Activated CD4-positive, alpha-beta T cell treated with anti-CD3 and anti-CD28 coated beads, Interleukin-2, amount 50 U/mL, for 48 hours (primary cell): ENCODE measurements around the gene EYS.
"Not testable (repeated sequence)": the region's sequence is repeated elsewhere in the genome, so short reads cannot be mapped to it uniquely, and the experiment has no call there.

Experiments used
- DNase-seq, 2 experiments: peaks; one replicate each; pipeline ENCODE4 v3.0.0-alpha.2; 2020

EYS gene

DNA sequence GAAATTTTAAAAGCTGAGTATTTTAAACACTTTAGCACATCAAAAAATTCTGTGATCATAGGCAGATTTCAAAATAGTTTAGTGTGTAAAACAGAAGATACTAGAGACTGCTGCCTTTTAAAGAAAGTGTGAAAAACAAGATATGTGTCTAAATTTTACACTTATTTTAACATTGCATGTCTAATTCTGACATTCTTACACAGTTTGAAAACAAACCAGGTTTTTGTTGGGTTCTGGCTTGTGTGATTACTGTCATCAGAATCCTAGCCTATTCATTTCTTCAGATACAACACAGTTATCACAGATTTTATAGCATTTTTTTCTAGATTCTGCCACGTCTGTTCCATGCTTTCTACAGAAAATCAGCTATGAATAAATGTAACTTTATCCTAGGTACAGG is 257.1 kb downstream of the EYS start:
- DNase-seq: no peak

DNA sequence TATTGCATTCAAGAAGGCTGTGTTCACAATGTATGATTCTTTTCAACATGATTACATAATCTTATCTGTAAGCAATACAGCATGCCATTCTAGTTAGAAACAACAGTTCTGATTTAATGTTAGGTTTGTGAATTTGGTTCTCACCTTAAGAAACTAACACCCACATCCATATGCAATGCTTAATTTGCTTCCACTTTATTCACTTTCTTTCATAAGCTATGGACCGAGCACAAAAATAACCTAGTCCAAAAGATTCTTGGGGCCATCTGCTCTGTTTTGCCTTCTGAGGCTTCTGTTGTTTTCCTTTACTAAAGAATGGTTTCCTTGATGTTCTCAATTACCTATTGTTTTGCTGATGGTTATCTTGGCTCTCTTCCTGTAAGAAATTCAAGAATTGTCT is 258.2 kb downstream of the EYS start:
- no peak for DNase-seq

DNA sequence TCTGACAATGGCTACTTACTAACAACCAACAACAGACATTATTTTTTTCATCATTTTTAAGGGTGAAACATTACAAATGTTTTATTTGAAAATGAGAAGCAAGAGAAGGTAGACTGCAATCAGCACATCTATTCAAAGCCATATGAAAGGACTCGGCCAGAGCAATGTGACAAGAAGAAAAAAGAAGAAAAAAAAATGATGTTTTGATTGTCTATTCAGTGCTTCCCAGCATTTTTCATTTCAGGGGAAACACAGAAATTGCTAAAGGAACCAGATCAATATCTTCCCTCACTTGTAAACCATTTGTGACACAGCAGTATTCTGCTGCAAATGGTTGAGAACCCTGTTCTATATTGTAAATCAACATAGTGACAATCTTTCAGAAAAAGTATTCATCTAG is 270.7 kb downstream of the EYS start:
- no peak for DNase-seq

DNA sequence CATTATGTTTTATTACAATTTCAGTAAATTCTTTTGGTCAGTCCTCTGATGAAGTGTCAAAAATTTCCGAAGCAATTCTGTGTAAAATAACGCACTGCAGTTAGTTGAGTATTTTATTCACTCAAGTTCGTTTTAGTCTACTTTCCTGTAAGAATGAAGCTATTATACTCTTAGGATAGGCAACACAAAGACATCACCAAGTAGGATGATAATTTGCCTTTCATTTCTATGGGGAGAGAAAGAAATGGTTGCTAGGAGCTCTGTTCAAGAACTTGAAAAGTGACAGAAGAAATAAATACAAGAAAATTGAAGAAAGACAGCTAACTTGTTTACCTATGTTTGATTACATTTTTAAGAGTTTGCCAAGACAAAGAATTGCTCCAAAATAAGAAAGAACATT is 290.4 kb downstream of the EYS start:
- no peak for DNase-seq

DNA sequence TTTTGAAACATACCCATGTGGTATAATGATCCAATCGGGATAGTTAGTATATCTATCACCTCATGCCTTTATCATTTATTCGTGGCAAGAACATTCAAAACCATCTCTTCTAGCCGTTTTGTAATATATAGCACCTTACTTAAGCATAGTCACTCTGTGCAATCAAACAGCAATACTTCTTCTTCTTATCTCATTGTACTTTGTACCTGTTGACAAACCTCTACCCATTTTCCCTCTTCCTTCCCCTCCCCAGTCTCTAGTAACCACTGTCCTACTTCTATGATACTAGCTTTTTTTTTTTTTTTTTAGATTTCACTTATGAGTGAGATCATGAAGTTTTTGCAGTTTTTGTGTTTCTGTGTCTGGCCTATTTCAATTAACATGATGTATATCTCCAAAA is 296.7 kb downstream of the EYS start:
- no peak for DNase-seq

DNA sequence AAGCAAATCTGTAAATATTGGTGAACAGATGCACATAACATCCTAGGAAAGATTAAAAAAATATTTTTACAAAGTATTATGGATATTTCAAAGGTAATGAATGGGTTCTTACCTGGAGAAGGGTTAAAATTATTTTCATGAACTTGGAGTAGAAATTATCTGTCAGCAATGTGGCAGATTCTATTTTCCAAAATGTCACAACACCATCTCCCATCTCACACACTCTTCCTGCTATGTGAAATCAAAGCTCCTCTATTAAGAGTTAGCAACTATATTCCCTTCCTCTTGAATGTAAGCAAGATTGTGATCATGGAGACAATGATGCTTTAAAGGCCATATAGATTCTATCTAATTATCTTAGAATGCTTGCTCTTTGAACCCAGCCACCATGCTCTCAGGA is 304.5 kb downstream of the EYS start:
- DNase-seq: no peak

DNA sequence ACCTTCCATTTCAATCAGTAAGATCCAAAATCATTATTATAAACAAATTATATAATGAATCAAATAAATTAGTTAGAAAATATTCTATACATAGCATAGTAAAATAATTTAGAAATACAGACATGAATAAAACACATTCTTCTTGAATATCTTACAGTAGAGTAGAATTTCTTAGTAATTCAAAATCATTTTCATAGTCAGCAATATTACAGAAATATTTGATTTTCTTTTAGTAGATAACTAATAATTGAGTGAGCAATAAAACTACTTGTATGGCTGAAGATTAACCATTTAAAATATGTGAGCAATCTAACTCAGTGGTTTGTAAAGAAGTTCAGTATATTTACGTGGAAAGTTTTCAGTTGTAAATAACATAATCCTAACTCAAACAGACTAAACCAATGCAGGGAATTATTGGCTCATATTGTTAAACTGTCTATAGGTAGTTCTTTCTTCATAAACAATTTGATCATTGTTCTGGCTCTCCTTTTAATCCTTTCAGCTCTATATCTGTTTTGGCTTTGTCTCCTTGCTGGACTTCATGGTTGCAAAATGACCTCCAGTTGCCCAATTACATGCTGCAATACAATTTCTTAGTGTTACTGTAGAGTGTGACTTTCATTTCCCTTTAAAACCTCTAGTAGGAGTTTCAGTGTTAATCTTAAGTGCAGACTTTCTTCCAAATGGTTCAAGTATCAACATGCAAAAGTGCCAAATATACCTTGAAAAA is 307.5 kb downstream of the EYS start:
- no peak for DNase-seq

DNA sequence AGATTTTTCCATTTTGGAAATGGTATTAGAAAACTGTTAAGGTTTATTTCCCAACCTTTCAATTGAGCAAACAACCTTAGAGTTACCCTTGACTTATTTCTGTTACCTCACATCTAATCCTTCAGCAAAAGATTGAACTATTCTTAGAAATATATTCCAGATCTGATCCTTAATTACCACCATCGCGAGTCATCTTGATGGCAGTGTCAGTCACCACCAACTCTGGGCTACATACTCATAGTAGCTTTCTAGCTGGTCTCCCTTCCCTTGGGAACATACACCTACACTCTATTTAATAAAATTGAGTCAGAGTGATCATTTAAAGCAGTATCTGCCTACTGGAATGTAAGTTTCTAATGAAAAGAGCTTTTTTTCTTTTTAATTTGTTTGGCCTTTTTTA is 308.2 kb downstream of the EYS start:
- DNase-seq: no peak

DNA sequence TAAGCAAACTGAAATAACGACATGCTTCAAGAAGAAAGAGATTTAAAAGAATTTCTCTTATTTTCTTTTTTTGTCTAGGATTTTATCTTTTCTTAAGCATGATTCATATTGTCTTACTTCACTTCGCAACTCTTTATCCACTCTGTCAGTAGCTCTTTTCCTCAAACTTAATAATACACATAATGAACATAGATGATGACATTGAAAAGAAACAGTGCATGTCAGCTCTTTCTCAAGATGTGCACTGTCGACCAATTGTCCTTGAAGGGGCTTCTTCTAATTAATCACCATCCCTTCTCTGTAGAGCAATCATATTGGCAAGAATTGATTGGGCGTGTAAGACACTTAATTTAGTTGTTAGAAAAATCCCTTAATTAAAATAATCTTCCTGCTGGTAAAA is 356.5 kb downstream of the EYS start:
- no peak for DNase-seq

DNA sequence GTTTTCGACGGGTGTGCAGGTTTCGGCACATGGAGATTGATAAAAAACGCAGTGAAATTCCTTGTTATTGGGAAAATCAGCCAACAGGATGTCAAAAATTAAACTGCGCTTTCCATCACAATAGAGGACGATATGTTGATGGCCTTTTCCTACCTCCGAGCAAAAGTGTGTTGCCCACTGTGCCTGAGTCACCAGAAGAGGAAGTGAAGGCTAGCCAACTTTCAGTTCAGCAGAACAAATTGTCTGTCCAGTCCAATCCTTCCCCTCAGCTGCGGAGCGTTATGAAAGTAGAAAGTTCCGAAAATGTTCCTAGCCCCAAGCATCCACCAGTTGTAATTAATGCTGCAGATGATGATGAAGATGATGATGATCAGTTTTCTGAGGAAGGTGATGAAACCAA is 404.4 kb downstream of the EYS start:
- not testable (repeated sequence) for DNase-seq

DNA sequence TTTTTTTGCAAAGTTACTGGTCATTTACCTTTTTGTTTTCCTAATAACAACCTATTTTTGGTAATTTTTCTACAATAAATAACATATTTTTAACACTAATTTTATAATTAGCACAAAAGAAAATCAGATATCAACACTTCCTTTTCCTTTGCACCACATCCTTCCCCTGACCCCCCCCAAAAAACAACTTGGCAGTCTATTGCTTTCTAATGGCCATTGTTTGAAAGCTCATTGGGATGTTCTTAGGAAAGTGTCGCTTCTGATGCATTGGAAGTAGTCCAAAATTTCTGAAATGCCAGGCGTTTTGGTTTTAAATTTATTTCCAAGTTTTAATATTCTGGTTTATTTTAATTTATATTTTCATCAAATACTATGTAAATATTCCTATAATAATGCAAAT is 407.8 kb downstream of the EYS start:
- DNase-seq: no peak

DNA sequence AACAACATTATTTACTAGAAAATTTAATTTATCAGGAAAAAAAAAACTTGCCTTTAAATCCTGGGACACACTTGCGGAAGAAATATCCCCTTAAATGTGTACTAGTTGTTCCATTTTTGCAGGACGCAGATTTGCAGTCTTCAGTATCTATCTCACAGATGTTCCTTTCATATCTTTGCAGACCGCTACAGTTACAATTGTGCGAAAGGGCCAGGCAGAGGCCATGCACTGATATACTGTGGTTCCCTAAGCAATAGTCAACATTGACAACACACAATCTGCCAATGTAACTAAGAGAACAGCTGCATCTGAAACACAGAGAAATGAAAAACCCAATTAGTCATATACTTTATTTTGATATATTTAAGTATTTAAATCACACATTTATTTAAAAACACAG is 411.2 kb downstream of the EYS start:
- DNase-seq: no peak

DNA sequence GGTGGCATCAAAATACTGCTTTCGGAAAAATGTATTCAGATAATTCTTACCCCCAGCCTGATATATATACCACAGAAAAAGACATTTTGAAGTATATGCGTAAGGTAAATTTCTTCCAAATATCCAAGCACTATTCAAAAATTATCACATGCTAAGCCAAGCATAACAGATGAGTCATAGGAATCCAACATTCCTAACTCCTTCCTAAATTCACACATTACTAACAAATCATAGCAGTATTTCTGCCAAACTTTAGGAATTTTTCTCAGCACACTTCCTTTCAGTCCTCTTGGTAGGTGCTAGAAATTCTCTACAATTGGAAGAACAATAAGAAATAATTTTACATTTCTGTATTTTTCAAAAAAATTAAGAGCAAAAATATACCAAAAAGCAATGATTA is 417.5 kb downstream of the EYS start:
- no peak for DNase-seq

DNA sequence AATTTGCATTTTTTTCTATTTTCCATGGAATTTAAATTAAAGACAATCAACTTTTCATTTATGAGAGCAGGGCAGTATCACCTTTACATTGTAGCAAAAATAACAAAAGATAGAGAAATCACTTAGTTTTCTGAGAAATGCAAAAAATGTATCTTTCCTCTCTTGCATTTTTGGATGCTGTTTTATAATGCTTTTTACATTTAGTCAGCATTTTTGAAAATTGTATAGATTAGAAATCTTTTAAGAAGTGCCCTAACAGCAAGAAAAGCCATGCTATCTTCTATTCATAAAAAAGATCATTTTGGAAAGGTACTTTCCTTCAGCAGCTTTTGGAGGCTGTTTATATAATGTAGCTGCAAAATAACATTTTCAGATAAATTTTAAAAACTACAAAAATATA is 421.8 kb downstream of the EYS start:
- DNase-seq: no peak

DNA sequence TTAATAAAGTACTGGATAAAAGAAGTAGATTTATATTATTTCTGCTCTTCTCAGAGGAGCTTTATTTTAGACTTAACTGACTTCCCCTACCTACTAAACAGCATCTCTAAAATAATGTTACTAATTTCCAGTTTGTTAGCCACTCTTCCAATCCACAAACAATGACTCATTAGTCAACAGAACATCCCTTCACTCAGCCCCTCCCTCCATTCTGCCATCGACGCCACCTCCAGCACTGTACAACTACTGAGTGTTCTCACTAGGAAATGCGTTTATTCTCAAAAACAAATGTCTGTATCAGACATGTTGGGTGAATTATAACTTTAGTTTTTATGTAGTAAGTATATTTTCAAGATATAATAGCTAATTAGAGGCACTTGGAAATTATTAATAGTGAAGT is 427.0 kb downstream of the EYS start:
- no peak for DNase-seq

DNA sequence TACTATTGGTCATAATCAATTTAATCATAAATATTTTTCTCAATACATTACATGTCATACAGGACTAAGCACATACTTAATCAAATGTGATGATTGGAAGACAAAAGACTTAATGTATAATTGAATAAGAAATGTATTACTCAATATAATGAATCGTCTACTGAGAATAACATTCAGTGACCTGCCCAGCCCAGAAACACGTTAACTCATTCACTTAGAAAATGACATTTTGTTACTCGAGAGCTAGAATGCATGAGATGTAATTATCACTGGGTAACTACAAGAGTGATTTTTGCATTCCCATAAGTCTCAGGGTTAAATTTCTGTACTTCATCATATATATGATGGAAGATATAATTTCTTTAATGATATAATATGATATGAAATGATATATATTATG is 444.8 kb downstream of the EYS start:
- DNase-seq: no peak

DNA sequence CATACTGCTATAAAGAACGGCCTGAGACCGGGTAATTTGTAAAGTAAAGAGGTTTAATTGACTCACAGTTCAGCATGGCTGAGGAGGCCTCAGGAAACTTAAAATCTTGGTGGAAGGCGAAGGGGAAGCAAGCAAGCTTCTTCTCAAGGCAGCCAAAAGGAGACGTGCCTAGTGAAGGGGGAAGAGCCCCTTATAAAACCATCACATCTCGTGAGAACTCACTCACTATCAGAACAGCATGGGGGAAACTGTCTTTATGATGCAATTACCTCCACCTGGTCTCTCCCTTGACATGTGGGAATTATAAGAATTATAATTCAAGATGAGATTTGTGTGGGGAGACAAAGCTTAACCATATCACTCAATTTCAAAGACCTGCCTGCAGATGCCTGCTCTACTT is 447.0 kb downstream of the EYS start:
- DNase-seq: no peak

DNA sequence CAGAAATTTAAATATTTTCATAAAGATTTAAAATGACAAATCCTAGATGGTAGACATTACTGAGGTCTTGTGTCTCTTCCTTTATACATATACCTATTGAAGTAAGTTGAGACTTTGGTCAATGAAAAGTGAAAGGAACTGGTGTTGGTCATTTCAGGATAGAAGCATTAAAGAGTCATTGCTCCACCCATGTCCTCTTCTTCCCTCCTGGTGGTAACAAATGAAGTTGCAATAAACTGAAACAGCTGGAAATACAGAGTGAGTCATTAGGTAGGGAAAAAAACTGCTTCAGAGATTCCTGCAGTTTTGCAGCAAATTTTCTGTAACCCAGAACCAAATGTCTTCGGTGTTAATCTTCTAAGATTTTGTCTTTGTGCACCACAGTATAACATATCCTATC is 448.0 kb downstream of the EYS start:
- DNase-seq: no peak

DNA sequence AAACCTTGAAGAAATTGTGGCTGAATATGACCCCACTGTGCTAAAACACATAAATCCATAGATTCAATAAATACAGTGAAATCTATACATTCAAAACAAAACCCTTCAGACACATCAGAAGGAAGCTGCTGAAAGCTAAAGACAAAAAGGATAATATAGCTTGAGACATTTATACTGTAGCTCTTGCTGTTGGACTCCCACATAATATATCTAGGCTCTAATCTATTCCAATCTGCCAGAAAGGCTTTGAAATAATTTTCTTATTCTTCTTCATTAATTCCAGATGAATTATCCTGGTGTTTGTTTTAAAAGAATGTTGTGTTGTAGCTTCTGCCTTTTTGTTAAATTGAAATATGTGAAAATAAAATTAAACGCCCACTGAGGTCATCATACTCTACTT is 454.0 kb downstream of the EYS start:
- DNase-seq: no peak

DNA sequence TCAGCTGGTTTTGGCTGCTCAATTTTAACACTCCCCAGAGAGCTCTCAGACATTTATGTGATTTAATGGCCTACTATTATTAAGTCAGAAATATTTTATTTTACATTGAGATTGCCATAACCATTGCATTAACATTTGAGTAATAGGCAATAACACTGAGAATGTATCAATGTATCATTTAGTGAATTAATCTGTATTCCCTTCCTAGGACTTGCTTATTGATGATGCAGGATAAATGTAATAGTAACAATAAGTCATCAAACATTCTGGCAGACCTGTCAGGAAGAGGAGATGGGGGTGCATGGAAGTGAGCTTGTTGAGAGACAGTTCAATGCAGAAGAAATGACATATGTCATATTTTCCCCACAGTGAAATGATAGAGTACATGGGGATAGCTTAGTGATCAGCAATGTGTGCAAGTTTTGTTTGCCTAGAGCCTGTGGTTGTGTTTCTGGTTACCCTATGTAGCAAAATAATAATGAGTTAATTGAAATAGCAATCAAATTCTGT is 458.9 kb downstream of the EYS start:
- no peak for DNase-seq

DNA sequence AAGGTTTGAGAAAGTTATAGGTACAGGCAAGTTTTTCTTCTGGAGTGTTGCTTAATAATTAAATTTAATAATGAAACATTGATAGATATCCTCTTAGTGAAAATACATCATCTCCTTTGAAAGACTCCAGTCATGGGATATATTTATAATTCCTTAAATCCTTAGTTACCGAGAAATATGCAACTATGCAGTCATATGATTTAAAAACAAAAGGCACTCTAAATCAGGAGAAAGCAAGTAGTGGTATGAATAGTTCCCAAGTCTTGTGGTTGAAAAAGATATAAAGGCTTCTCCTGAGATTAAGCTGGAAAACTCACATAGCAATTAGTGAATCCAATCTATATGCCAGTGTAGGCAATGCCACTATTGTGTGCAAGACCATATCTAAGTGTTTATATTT is 475.4 kb downstream of the EYS start:
- no peak for DNase-seq

DNA sequence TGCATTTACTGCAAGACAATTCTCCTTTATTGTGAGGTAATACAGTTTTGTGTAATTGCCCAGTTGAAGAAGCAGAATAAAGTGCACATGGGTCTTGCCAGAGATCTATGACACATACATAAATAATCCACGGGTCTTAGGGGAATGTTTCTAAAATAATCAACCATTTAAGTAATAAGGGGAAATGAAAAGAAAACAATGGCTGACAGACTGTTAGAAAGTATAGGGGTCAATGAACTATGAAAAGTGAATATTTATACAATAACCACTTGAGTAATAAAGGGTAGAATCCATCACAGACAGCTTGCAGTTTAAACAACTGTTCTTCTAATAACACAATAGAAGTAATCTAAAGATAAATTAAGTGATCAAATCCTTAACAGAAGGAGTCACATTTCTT is 477.2 kb downstream of the EYS start:
- no peak for DNase-seq

DNA sequence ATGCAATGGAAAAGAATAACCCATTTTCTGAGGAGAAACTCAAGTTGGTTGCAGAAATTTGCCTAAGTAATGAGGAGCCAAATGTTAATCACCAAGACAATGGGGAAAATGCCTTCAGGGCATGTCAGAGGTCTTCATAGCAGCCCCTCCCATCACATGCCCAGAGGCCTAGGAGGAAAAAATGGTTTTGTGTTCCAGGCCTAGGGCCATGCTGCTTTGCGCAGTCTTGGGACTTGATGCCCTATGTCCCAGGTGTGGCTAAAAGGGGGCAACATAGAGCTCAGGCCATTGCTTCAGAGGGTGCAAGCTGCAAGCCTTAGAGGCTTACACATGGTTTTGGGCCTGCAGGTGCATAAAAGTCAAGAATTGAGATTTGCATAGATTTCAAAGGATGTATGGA is 485.9 kb downstream of the EYS start:
- DNase-seq: no peak

DNA sequence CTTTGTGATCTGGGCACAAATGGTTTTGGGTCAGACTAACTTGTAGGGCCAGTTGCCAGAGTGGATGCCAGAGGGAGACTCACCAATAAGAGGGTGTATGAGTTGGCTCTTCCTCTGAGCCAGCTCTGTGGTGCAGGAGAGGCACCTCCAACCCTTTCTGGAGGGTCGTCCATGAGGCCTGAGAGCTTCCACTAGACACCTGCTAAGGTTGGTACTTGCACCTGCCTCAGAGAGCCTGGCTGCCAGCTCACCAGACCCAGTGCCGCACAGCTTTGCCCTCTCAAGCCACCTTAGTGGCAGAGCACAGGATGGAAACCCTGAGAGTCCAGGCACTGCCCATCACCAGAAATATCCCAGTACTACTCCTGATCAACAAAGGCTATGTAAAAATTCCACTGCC is 504.3 kb downstream of the EYS start:
- DNase-seq: no peak

DNA sequence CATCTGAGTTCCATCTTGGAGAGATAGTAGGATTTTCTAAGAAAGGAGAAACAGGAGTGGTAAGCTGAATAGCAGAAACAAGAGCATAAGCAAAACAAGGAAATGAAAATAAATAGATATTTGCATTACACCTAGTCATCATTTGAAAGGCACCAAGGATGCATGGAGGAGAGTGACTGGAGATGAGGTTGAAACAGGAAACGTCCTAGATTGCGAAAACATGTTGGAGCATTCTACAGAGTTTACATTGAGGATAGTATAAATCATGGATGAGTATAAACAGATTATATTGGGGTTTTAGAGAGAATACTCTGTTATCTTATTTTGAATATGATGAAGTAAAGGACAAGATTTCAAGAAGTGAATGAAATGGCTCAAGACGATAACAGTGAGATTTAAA is 507.3 kb downstream of the EYS start:
- DNase-seq: no peak

DNA sequence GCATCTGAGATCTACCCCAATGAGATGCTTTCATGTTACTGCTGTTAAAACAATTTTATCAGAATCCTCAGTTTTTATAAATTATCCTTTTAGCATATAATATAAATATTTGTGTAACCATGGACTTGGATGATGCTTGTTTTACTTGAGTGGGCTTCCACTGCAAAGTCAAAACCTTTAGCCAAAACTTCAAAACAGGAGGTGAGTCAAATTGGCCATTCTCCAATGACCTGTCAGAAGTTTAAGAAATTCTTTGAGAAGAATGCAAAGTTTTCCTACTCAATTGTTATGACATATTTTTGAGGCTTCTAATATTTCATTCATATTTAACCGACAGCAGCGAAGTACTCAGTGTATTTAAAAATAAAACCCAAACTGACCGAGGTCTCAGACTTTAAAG is 507.9 kb downstream of the EYS start:
- no peak for DNase-seq
